WTC11 (cell line): Measurements from ENCODE around the gene MAP7. TPM values are rescaled to one million over a fixed set of nuclear protein-coding genes. Genes with fewer than 3 reads are reported as not detected.

Experiments
- ATAC-seq: fragments of 200-7000 bp; cut with Tn5 transposase; 2 replicates; pipeline ENCODE4 v1.10.0; 2021; ENCODE audit warnings: mild to moderate bottlenecking, moderate library complexity
- CTCF ChIA-PET: fragments of 300-600 bp; sonication (Branson Sonifier 250); formaldehyde crosslinking; loops from one replicate; lab custom pipeline; 2021; ENCODE audit warnings: antibody characterized with exemption; lab: Charles Lee
- POLR2A ChIA-PET: fragments of 350-600 bp; sonication (Branson Sonifier 250); formaldehyde crosslinking; loops from one replicate; lab custom pipeline; 2021; ENCODE audit warnings: antibody characterized with exemption; lab: Charles Lee
- DNase-seq: peaks from one replicate; pipeline ENCODE4 v3.0.0; 2021; ENCODE audit warnings: low spot score
- H3K27ac Mint-ChIP-seq: 2 replicates; pipeline ENCODE4 v1.8.0; 2021; ENCODE audit warnings: mixed read lengths
- H3K27me3 Mint-ChIP-seq: 2 replicates; pipeline ENCODE4 v1.8.0; 2021; ENCODE audit warnings: low read depth, mild to moderate bottlenecking, moderate library complexity, mixed read lengths
- H3K36me3 Mint-ChIP-seq: 2 replicates; pipeline ENCODE4 v1.8.0; 2021; ENCODE audit warnings: mixed read lengths
- H3K4me1 Mint-ChIP-seq: 2 replicates; pipeline ENCODE4 v1.8.0; 2022; ENCODE audit warnings: mixed read lengths
- H3K4me3 Mint-ChIP-seq: 2 replicates; pipeline ENCODE4 v1.8.0; 2021; ENCODE audit warnings: mild to moderate bottlenecking, moderate library complexity, mixed read lengths
- H3K9me3 Mint-ChIP-seq: 2 replicates; pipeline ENCODE4 v1.8.0; 2021; ENCODE audit warnings: mixed read lengths
- AFF4 ChIP-seq: sonication (generic); formaldehyde crosslinking; IDR thresholded peaks from 2 replicates; pipeline ENCODE4 v1.8.1; 2023; ENCODE audit warnings: mild to moderate bottlenecking, missing genetic modification reagents, borderline replicate concordance
- ATF1 ChIP-seq: sonication (generic); formaldehyde crosslinking; IDR thresholded peaks from 2 replicates; pipeline ENCODE4 v1.8.1; 2023; ENCODE audit warnings: mild to moderate bottlenecking, moderate library complexity, missing genetic modification reagents
- CREM ChIP-seq: sonication (generic); formaldehyde crosslinking; IDR thresholded peaks from 2 replicates; pipeline ENCODE4 v1.8.1; 2022; ENCODE audit warnings: mild to moderate bottlenecking, missing genetic modification reagents, moderate library complexity
- ELF4 ChIP-seq: sonication (generic); formaldehyde crosslinking; IDR thresholded peaks from 2 replicates; pipeline ENCODE4 v1.8.1; 2022; ENCODE audit warnings: low read depth, mild to moderate bottlenecking, moderate library complexity, missing genetic modification reagents
- FOXK1 ChIP-seq: sonication (generic); formaldehyde crosslinking; IDR thresholded peaks from 2 replicates; pipeline ENCODE4 v1.8.0; 2022; ENCODE audit warnings: mild to moderate bottlenecking, moderate library complexity, missing genetic modification reagents
- GABPB1 ChIP-seq: sonication (generic); formaldehyde crosslinking; IDR thresholded peaks from 2 replicates; pipeline ENCODE4 v1.8.1; 2023; ENCODE audit warnings: mild to moderate bottlenecking, missing genetic modification reagents
- GTF2I ChIP-seq: fragments of 250-450 bp; sonication (Bioruptor Pico); conservative IDR thresholded peaks from 2 replicates; pipeline ENCODE4 v1.4.0; 2021; ENCODE audit warnings: mild to moderate bottlenecking
- IRF1 ChIP-seq: sonication (generic); formaldehyde crosslinking; IDR thresholded peaks from 2 replicates; pipeline ENCODE4 v1.8.0; 2023; ENCODE audit warnings: missing genetic modification reagents
- IRF2 ChIP-seq: sonication (generic); formaldehyde crosslinking; IDR thresholded peaks from 2 replicates; pipeline ENCODE4 v1.8.0; 2022; ENCODE audit warnings: low read depth, missing genetic modification reagents, borderline replicate concordance
- JAZF1 ChIP-seq: fragments of 250-450 bp; sonication (Bioruptor Pico); IDR thresholded peaks from 2 replicates; pipeline ENCODE4 v1.9.0; 2021; ENCODE audit warnings: moderate library complexity, mild to moderate bottlenecking, inconsistent platforms
- MXD4 ChIP-seq: fragments of 250-450 bp; sonication (Bioruptor Pico); IDR thresholded peaks from 2 replicates; pipeline ENCODE4 v1.8.0; 2021; ENCODE audit warnings: mild to moderate bottlenecking, moderate library complexity, borderline replicate concordance
- MYBL2 ChIP-seq: sonication (generic); formaldehyde crosslinking; IDR thresholded peaks from 2 replicates; pipeline ENCODE4 v1.8.1; 2023; ENCODE audit warnings: mild to moderate bottlenecking, moderate library complexity, missing genetic modification reagents
- NFE2L1 ChIP-seq: sonication (generic); formaldehyde crosslinking; IDR thresholded peaks from 2 replicates; pipeline ENCODE4 v1.8.1; 2023; ENCODE audit warnings: missing genetic modification reagents
- NFYB ChIP-seq: sonication (generic); formaldehyde crosslinking; conservative IDR thresholded peaks from 2 replicates; pipeline ENCODE4 v1.8.0; 2022; ENCODE audit warnings: low read depth, missing genetic modification reagents
- OVOL2 ChIP-seq: fragments of 250-450 bp; sonication (Bioruptor Pico); IDR thresholded peaks from 2 replicates; pipeline ENCODE4 v1.9.0; 2021; ENCODE audit warnings: mild to moderate bottlenecking, borderline replicate concordance
- PRRX2 ChIP-seq: fragments of 250-450 bp; sonication (Bioruptor Pico); IDR thresholded peaks from 2 replicates; pipeline ENCODE4 v1.8.0; 2021; ENCODE audit warnings: mild to moderate bottlenecking
- TP53 ChIP-seq: sonication (generic); formaldehyde crosslinking; IDR thresholded peaks from 2 replicates; pipeline ENCODE4 v1.8.1; 2023; ENCODE audit warnings: mild to moderate bottlenecking, missing genetic modification reagents
- USF1 ChIP-seq: sonication (generic); formaldehyde crosslinking; IDR thresholded peaks from 2 replicates; pipeline ENCODE4 v1.8.0; 2022; ENCODE audit warnings: mild to moderate bottlenecking, missing genetic modification reagents
- ZNF138 ChIP-seq: sonication (generic); formaldehyde crosslinking; conservative IDR thresholded peaks from 2 replicates; pipeline ENCODE4 v1.8.1; 2022; ENCODE audit warnings: mild to moderate bottlenecking, moderate library complexity, missing genetic modification reagents
- ZNF281 ChIP-seq: sonication (generic); formaldehyde crosslinking; IDR thresholded peaks from 2 replicates; pipeline ENCODE4 v1.8.0; 2023; ENCODE audit warnings: mild to moderate bottlenecking, missing genetic modification reagents
- ZNF423 ChIP-seq: fragments of 250-450 bp; sonication (Bioruptor Pico); IDR thresholded peaks from 2 replicates; pipeline ENCODE4 v2.1.2; 2022; ENCODE audit warnings: mild to moderate bottlenecking, moderate library complexity
- ZNF512 ChIP-seq: sonication (generic); formaldehyde crosslinking; IDR thresholded peaks from 2 replicates; pipeline ENCODE4 v1.8.1; 2022; ENCODE audit warnings: missing genetic modification reagents, borderline replicate concordance
- total RNA-seq: library from RNA; stranded (reverse); gene quantifications from 3 replicates; pipeline ENCODE4 v1.2.3, GENCODE V29; 2021
- TF ChIP-seq, protein P1 (sequence below): sonication (generic); formaldehyde crosslinking; IDR thresholded peaks from 2 replicates; pipeline ENCODE4 v1.8.0; 2022; ENCODE audit warnings: mild to moderate bottlenecking, missing genetic modification reagents

Gene MAP7
- total RNA-seq, 1 experiment from 2014 or later = 56.6 TPM

DNA sequence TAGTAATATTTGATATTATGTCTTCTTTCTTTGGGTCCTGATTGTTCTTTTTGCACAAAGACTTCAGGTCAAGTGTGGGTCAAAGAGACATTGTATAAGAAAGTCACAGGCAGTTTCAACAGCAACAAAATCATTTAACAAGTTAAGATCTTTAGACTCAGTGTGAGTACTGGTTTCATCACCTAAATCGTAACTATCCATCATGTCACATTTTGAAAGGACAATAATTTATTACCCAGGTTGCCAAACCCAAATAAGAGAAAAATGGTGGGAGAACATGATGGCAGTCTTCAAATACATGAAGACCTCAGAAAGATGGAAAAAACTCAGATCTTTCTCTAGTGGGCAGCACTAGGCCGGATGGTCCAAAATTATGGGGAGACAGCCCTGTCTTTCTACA is 205.1 kb downstream of the MAP7 start:
- DNase-seq (no peak), ATAC-seq (no peak)
- Mint-ChIP-seq H3K4me3 (no peak overlapping the region), H3K36me3 (peaks cover 19% of the 10 kb centered on the region), H3K27me3 (no peaks in the 10 kb centered on the region), H3K4me1 (peaks cover 5% of the 10 kb centered on the region), H3K9me3 (no peaks in the 10 kb centered on the region), H3K27ac (no peak overlapping the region)
- CTCF ChIA-PET = interaction anchor here (1.3 kb wide), 1 partner anchor 205 kb away, joined by 3 read pairs; the partner anchor contains the start of gene MAP7
- POLR2A ChIA-PET = no interaction called here
- TF ChIP-seq ZNF512 = no peak

DNA sequence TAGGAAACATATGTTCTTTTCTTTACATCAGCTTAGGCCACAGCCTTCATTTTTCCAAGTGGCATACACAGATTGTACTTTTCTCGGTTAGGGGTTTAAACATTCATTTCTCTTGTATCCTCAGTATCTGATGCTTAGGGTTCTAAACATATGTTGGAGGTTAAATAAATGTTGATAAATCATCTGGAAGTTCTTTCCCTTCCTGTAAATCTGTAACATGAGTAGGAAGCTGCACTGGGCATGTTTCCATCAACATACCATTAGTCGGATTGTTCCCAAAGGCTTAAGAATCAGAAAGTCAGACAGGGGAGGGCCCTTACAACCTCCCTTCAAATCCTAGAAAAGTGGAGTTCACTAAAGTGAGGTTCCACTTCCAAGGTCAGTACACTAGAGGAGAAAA is 205.8 kb downstream of the MAP7 start:
- Mint-ChIP-seq H3K4me3 (no peak overlapping the region), H3K36me3 (peaks cover 19% of the 10 kb centered on the region), H3K27me3 (no peaks in the 10 kb centered on the region), H3K27ac (no peak overlapping the region), H3K9me3 (no peaks in the 10 kb centered on the region), H3K4me1 (peaks cover 5% of the 10 kb centered on the region)
- TF ChIP-seq NFYB (CRISPR knock-in tag) (no peak), MXD4 (CRISPR knock-in tag) (no peak), NFE2L1 (CRISPR knock-in tag) (no peak), PRRX2 (CRISPR knock-in tag) (no peak), ELF4 (CRISPR knock-in tag) (no peak), ZNF138 (CRISPR knock-in tag) (no peak), MYBL2 (CRISPR knock-in tag) (no peak), GTF2I (CRISPR knock-in tag) (no peak), ZNF423 (CRISPR knock-in tag) (no peak), GABPB1 (CRISPR knock-in tag) (no peak), FOXK1 (CRISPR knock-in tag) (no peak), IRF2 (no peak), TP53 (no peak), ZNF281 (CRISPR knock-in tag) (no peak)
- TF ChIP-seq, protein P1, sequence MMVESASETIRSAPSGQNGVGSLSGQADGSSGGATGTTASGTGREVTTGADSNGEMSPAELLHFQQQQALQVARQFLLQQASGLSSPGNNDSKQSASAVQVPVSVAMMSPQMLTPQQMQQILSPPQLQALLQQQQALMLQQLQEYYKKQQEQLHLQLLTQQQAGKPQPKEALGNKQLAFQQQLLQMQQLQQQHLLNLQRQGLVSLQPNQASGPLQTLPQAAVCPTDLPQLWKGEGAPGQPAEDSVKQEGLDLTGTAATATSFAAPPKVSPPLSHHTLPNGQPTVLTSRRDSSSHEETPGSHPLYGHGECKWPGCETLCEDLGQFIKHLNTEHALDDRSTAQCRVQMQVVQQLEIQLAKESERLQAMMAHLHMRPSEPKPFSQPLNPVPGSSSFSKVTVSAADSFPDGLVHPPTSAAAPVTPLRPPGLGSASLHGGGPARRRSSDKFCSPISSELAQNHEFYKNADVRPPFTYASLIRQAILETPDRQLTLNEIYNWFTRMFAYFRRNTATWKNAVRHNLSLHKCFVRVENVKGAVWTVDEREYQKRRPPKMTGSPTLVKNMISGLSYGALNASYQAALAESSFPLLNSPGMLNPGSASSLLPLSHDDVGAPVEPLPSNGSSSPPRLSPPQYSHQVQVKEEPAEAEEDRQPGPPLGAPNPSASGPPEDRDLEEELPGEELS = no peak
- no peak for DNase-seq
- POLR2A ChIA-PET = no interaction called here
- ATAC-seq = no peak
- CTCF ChIA-PET = interaction anchor here (1.3 kb wide), 1 partner anchor 206 kb away, joined by 3 read pairs; the partner anchor contains the start of gene MAP7

- CTCF ChIA-PET = interaction anchor here (1.1 kb wide), 1 partner anchor 207 kb away, joined by 3 read pairs; the partner anchor contains the start of gene MAP7
- no peak for TF ChIP-seq USF1
- no peak for TF ChIP-seq IRF1 (CRISPR knock-in tag)
- no peak for TF ChIP-seq ATF1
- no peak for TF ChIP-seq CREM (CRISPR knock-in tag)
- TF ChIP-seq OVOL2 = no peak
- no peak for TF ChIP-seq JAZF1
- no peak for TF ChIP-seq AFF4 (CRISPR knock-in tag)
These were observed 206.5 kb downstream of the MAP7 start for GRCh38 chr6:136343700-136344099.

More at GRCh38 chr6:136343700-136344099, 206.5 kb downstream of the MAP7 start:
- Mint-ChIP-seq H3K27ac (no peak overlapping the region), H3K27me3 (no peaks in the 10 kb centered on the region), H3K4me1 (peaks cover 5% of the 10 kb centered on the region), H3K36me3 (peaks cover 19% of the 10 kb centered on the region), H3K9me3 (no peaks in the 10 kb centered on the region), H3K4me3 (no peak overlapping the region)
- POLR2A ChIA-PET = no interaction called here
- DNase-seq (no peak), ATAC-seq (no peak)
